OCI-LY1 (cell line): ENCODE results near the gene PRPSAP2.
A peak's percentile ranks its signal among the peaks of the same experiment; 100 is the strongest.

ENCODE experiments used
- H2AFZ ChIP-seq: fragments of 200-600 bp; sonication (generic), shearing (Covaris generic); 2 replicates; pipeline ENCODE4 v1.6.0; 2014; ENCODE audit warnings: antibody characterized with exemption, mild to moderate bottlenecking, low read length
- H3F3A ChIP-seq: fragments of 200-600 bp; sonication (generic), shearing (Covaris generic); 2 replicates; pipeline ENCODE4 v1.6.0; 2014; ENCODE audit warnings: mild to moderate bottlenecking, antibody characterized with exemption, low read length, moderate library complexity; ENCODE audit not compliant: insufficient read depth
- H3K27ac ChIP-seq: fragments of 200-600 bp; sonication (generic); 2 replicates; pipeline ENCODE4 v1.5.1; 2014; ENCODE audit warnings: low read length, mixed run types, mild to moderate bottlenecking, low read depth; ENCODE audit not compliant: poor library complexity, severe bottlenecking
- H3K27me3 ChIP-seq: fragments of 200-600 bp; sonication (generic); 2 replicates; pipeline ENCODE4 v1.6.0; 2014; ENCODE audit warnings: antibody characterized with exemption, mild to moderate bottlenecking, low read length, moderate library complexity; ENCODE audit not compliant: insufficient read depth
- H3K36me3 ChIP-seq: fragments of 200-600 bp; sonication (generic); 2 replicates; pipeline ENCODE4 v1.6.1; 2014; ENCODE audit warnings: mild to moderate bottlenecking, antibody characterized with exemption, low read length, moderate library complexity, mixed read lengths; ENCODE audit not compliant: insufficient read depth
- H3K4me1 ChIP-seq: fragments of 200-600 bp; sonication (generic); 2 replicates; pipeline ENCODE4 v1.5.1; 2014; ENCODE audit warnings: mild to moderate bottlenecking, low read length, moderate library complexity; ENCODE audit not compliant: insufficient read depth, severe bottlenecking
- H3K4me2 ChIP-seq: fragments of 200-600 bp; sonication (generic), shearing (Covaris generic); 2 replicates; pipeline ENCODE4 v1.6.1; 2014; ENCODE audit warnings: low read length
- H3K4me3 ChIP-seq: fragments of 200-600 bp; sonication (generic); 2 replicates; pipeline ENCODE4 v1.5.1; 2014; ENCODE audit warnings: low read length, low read depth, mild to moderate bottlenecking, mixed read lengths; ENCODE audit not compliant: poor library complexity, severe bottlenecking
- H3K79me2 ChIP-seq: fragments of 200-600 bp; shearing (Covaris generic); 2 replicates; pipeline ENCODE4 v1.6.1; 2016; ENCODE audit warnings: mixed run types, low read length, mixed read lengths; ENCODE audit not compliant: insufficient read depth
- H3K9ac ChIP-seq: fragments of 200-600 bp; sonication (generic), shearing (Covaris generic); 2 replicates; pipeline ENCODE4 v1.6.1; 2014; ENCODE audit warnings: mild to moderate bottlenecking, low read length, mixed read lengths
- H3K9me2 ChIP-seq: fragments of 200-600 bp; sonication (generic), shearing (Covaris generic); 2 replicates; pipeline ENCODE4 v1.6.1; 2014; ENCODE audit warnings: low read depth, mild to moderate bottlenecking, low read length, mixed read lengths
- H3K9me3 ChIP-seq: fragments of 200-600 bp; shearing (Covaris generic); 2 replicates; pipeline ENCODE4 v1.6.1; 2014; ENCODE audit warnings: low read length, mixed read lengths
- H4K20me1 ChIP-seq: fragments of 200-600 bp; sonication (generic), shearing (Covaris generic); 2 replicates; pipeline ENCODE4 v1.6.0; 2016; ENCODE audit warnings: mild to moderate bottlenecking, low read length; ENCODE audit not compliant: insufficient read depth
- CTCF ChIP-seq: fragments of 200-600 bp; sonication (generic), shearing (Covaris generic); IDR thresholded peaks from 2 replicates; pipeline ENCODE4 v1.5.1; 2017; ENCODE audit warnings: mild to moderate bottlenecking, antibody characterized with exemption, low read length, moderate library complexity, mixed read lengths
- EZH2 ChIP-seq: fragments of 200-600 bp; sonication (generic), shearing (Covaris generic); IDR thresholded peaks from 2 replicates; pipeline ENCODE4 v1.8.0; 2017; ENCODE audit warnings: borderline replicate concordance, mixed run types, mild to moderate bottlenecking, antibody characterized with exemption, low read length, moderate library complexity, mixed read lengths

Gene PRPSAP2

GRCh38 chr17:18848501-18848900 lies 9.4 kb upstream of the PRPSAP2 start:
- H2AFZ ChIP-seq, result no peak overlapping the region
- peaks cover 5% of the 10 kb centered on the region for H3K4me1 ChIP-seq
- H3K4me3 ChIP-seq, result no peak overlapping the region
- H4K20me1 ChIP-seq, result no peaks in the 10 kb centered on the region
- TF ChIP-seq EZH2, result no peak
- no peaks in the 10 kb centered on the region for H3K9me2 ChIP-seq
- no peaks in the 10 kb centered on the region for H3K9me3 ChIP-seq
- no peak overlapping the region for H3K27ac ChIP-seq
- H3K4me2 ChIP-seq, result no peak overlapping the region
- H3K79me2 ChIP-seq, result no peaks in the 10 kb centered on the region
- H3F3A ChIP-seq, result no peaks in the 10 kb centered on the region
- H3K9ac ChIP-seq, result no peak overlapping the region
- no peaks in the 10 kb centered on the region for H3K36me3 ChIP-seq
- H3K27me3 ChIP-seq, result no peaks in the 10 kb centered on the region

- H3K4me3 ChIP-seq, result no peak overlapping the region
- TF ChIP-seq CTCF, result no peak
- TF ChIP-seq EZH2, result no peak
- H3K4me2 ChIP-seq, result no peak overlapping the region
- no peaks in the 10 kb centered on the region for H4K20me1 ChIP-seq
- no peaks in the 10 kb centered on the region for H3K27me3 ChIP-seq
- no peaks in the 10 kb centered on the region for H3K9me2 ChIP-seq
- peaks cover 15% of the 10 kb centered on the region for H3K4me1 ChIP-seq
- no peaks in the 10 kb centered on the region for H3K36me3 ChIP-seq
- H3K27ac ChIP-seq, result peak overlapping the region; percentile 7
- H3K79me2 ChIP-seq, result no peaks in the 10 kb centered on the region
- H3K9ac ChIP-seq, result no peak overlapping the region
- H3K9me3 ChIP-seq, result no peaks in the 10 kb centered on the region
- no peaks in the 10 kb centered on the region for H3F3A ChIP-seq
- H2AFZ ChIP-seq, result no peak overlapping the region
Measured at GRCh38 chr17:18850679-18851078, 7.3 kb upstream of the PRPSAP2 start.

GRCh38 chr17:18851201-18851600 lies 6.7 kb upstream of the PRPSAP2 start:
- no peak overlapping the region for H2AFZ ChIP-seq
- peaks cover 16% of the 10 kb centered on the region for H3K4me1 ChIP-seq
- H4K20me1 ChIP-seq, result no peaks in the 10 kb centered on the region
- no peaks in the 10 kb centered on the region for H3K27me3 ChIP-seq
- no peaks in the 10 kb centered on the region for H3F3A ChIP-seq
- no peaks in the 10 kb centered on the region for H3K79me2 ChIP-seq
- H3K27ac ChIP-seq, result no peak overlapping the region
- H3K4me3 ChIP-seq, result no peak overlapping the region
- no peak overlapping the region for H3K4me2 ChIP-seq
- H3K9me3 ChIP-seq, result no peaks in the 10 kb centered on the region
- TF ChIP-seq EZH2, result no peak
- TF ChIP-seq CTCF, result no peak
- H3K9me2 ChIP-seq, result no peaks in the 10 kb centered on the region
- H3K9ac ChIP-seq, result no peak overlapping the region
- no peaks in the 10 kb centered on the region for H3K36me3 ChIP-seq

GRCh38 chr17:18854956-18855355 lies 3.0 kb upstream of the PRPSAP2 start:
- Histone ChIP-seq H3K27ac (no peak overlapping the region), H3K9ac (no peak overlapping the region), H3K79me2 (peaks cover 18% of the 10 kb centered on the region), H3K27me3 (no peaks in the 10 kb centered on the region), H3K4me3 (peak overlapping the region; percentile 80), H3K9me2 (no peaks in the 10 kb centered on the region), H3K4me1 (peaks cover 37% of the 10 kb centered on the region), H3K9me3 (no peaks in the 10 kb centered on the region), H3K36me3 (no peaks in the 10 kb centered on the region), H3F3A (no peaks in the 10 kb centered on the region), H3K4me2 (peak overlapping the region; percentile 93), H2AFZ (no peak overlapping the region), H4K20me1 (no peaks in the 10 kb centered on the region)
- TF ChIP-seq CTCF, result no peak
- TF ChIP-seq EZH2, result no peak
